Dedifferentiated amniotic fluid mesenchymal stem cell (primary cell): Measurements from ENCODE around the gene ALDH18A1.

Experiments used
- DNase-seq: peaks from one replicate; pipeline ENCODE4 v3.0.0-alpha.2; 2016; ENCODE audit errors: extremely low spot score

The ALDH18A1 gene

DNA sequence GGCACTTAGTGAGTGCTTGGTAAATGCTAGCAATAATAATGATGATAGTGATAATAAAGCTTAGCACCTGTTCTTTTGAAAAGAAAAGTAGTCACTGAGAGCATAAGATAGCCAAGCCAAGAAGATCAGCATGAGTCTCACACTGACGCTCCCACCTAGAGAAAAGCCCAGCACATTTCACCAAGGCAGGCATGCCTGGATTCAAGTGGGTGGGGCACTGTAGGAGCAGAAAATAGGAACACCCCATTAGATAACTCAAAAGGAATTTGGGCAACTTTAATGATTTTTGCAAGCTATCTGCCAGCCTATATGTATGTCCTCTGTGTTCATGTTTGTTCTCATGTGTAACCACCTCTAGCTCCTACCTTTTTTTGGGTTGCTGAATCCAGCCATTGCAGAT, 77.2 kb downstream of the ALDH18A1 start:
- no peak for DNase-seq

DNA sequence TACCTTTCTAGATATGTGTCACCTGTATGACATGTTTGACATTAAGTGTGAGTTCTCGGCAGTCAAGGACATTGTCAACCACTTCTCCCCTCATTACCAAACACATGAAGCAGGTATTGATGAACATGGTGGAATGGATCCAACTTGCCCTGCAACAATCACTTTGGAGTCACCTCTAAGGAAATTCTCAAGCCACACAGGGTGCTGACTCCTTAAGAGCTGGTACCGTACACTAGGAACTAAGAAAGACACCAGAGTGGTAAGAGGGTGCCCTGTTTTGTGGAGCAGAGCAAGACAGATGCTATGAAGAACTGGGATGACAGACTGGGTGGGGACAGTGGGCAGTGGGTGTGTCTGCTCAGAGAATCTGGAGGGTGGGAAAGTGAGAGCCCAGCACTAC, 77.9 kb downstream of the ALDH18A1 start:
- no peak for DNase-seq

DNA sequence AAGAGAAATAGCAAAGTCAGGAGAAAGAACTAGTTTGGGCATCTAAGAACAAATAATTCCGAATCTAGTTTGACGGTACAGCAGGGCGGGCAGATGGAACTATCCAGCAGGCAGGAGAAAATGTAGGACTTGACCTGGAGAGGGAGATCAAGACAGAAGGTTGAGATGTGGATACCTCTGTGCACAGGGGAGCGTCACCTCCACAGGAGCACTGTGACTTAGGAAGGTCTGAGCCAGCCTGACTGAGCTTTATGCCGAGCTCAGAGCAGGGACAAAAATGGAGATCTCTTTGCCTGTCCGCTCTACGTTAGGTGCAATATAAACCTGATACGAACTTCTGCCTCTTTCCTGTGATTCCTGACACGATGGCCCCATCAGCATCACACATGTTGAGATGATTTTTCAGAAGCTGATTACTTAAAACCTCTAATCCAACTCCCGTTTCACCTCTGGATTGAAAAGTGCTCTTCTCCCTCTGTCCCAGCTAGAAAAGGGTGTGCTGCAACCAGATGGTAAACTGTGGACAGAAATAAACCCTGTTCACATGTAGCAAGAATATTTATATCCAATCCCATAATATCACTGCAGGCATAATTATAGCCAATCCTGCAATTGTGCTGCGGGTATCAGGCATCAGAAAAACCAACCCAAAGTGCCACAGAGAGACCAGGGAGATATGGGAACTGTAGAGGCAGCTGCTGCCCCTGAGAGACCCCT, 81.7 kb downstream of the ALDH18A1 start:
- no peak for DNase-seq

DNA sequence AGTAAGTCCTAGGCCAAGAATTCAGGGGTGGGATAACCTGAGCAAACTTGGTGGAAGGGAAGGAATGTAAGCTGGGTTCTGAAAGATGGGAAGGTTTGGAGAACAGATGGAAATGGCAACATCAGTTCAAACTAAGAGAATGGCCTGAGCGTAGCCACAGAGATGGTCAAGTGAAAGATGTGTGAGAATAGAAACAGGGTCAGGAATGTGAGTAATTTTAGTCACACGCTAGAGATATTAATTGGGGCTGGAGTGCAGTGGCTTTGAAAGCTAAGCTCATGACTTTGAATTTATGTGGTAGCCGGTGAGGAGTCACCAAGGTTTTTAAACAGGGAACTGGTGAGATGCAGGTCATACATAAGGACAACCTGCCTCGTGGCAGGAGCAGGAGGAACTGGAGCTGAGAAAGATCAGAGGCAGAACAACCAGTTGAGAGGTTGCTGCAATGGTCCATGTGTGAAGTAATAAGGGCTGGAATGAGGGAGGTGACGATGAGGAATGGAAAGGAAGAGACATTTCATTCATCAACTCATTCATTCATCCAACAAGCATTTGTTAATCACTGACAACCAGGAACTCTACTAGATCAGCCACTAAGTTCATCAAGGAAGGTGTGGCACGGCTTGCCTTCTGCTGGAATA, 82.4 kb downstream of the ALDH18A1 start:
- DNase-seq: no peak

DNA sequence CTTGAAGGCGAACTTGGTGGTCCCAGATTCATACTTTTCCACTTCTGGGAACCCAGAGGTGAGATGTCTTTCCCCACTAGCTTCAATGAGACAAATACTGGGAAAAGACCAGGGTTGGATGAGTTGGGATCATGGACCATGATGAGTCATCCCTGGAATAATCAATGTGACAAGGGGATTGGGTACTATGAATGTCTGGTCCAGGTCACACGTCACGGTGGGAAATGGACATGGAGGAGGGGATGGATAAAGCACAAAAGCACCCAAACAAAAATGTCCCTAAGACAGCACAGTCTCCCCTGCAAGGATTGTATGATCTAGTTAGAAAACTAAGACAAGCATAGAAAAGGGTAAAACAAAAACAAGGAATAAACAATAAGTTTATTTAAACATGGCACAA, 83.0 kb downstream of the ALDH18A1 start:
- DNase-seq: no peak

DNA sequence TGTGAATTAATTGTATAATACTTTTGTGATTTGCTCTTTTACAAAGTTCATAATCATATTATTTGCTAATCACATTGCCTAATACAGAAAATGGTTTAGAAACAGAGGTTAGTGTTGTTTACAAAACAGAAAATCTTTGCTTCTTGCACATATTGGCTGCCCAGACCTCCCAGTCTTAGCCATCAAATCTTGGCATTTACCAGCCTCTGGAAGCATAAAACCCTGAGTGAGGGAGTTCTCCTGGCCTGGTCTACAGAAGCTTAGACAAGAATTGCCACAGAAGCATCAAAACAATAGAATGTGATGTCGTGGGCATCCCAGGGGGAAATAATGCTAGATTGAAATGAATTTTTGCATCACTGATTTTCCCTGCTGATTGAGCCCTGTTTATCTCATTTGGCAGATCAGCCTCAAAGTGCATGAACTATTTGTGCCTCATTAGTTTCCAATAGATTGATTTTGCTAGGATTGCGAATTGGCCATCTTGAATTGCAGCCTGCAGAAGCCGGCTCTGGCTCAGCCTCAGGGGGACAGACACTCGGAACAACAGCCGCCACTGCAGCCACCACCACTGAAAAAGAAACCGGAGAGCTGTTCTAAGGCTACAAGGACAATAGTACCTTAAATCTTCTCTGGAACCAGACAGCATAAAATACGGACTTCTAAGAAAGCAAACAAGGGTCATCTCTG, 84.2 kb downstream of the ALDH18A1 start:
- DNase-seq: no peak

DNA sequence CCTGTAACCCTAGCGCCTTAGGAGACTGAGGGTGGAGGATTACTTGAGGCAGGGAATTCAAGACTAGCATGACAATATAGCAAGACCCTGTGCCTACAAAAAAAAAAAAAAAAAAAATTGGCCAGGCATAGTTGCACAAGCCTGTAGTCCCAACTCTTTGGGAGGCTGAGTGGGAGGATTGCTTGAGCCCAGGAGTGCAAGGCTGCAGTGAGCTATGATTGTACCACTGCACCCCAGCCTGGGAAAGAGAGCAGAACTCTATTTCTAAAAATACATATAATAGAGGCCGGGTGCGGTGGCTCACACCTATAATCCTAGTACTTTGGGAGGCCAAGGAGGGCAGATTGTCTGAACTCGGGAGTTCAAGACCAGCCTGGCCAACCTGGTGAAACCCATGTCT, 85.1 kb downstream of the ALDH18A1 start:
- no peak for DNase-seq

DNA sequence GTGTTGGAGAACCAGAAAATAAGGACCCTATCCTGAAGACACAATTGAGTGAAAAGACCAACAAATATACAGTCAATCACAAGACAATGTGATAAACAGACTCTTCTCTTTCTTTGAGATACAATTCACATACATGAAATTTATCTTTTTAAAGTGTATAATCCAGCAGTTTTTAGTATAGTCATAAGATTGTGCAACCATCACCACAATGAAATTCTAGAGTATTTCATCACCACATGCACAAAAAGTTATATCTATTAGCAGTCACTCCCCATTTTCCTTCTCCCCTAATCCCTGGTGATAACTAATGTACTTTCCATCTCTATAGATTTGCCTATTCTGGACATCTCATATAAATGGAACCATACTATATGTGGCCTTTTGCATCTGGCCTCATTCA, 87.1 kb downstream of the ALDH18A1 start:
- no peak for DNase-seq

DNA sequence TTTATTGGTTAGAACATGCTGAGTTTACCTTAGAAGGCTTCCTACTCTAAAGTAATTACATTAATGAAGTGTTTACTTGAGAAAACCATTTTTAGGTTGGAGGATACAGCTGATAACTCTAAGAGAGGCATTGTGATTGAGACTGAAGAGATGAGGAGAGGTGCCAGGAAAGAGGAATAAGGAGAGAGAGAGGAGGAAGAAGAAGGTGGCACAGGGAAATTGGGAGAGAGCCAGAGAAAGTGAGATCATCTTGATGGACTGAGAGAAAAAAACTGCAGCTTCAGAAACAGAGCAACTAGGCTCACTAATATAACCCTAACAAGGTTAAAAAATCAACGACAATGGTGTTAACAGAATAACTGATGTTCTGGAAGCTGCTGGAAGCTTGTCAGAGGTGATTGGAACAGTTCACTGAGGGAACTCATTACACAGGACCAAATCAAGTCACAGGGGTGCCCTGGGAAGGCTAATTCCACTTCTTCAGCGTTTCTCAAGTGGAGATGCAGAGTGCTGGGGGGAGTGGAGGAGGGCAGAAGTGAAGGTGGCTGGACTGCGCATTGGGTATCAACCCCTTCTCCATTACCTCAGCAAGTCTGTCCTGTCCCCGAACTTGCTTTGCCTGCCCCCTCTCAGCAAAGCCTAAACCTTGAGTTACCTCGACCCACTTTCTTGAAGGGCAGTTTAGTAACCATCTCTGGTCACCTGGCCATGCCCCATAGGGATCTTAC, 88.4 kb downstream of the ALDH18A1 start:
- no peak for DNase-seq

DNA sequence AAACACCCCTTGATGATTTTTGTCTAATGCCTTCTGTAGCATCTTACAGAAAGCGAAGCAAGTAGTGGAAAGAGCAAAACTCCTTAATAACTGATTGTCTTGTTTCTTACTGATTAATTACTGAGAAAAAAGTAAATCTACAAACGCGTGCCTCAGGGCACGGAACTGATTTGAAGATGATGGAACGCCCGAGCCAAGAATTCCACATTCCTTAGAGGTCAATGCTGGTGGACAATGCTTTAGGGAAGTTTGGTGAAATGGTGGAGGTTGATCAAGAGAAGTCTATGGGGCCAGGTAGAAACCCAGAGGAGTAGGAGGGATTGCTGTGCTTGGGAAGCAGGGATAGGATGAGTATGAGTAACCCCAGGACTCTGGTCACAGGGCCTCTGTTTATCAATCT, 90.4 kb downstream of the ALDH18A1 start:
- no peak for DNase-seq

DNA sequence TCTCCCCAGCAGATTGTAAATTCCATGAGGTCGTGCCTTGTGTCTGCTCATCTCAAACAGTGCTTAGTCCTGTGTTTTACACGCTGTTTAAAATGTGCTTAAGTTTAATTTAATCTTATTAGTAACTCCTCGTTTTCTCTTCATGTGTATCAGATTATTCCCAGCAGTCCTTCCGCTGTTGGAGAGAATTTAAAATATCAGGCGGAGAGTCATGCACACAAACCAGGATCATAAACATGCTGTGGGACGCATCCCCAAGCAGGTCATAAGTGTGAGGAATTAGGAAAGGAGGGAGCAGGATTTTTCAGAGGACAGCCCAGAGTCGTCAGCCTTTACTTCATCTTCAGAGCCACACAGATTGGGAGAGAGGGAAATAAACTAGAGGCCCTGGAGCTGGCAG, 91.2 kb downstream of the ALDH18A1 start:
- no peak for DNase-seq

DNA sequence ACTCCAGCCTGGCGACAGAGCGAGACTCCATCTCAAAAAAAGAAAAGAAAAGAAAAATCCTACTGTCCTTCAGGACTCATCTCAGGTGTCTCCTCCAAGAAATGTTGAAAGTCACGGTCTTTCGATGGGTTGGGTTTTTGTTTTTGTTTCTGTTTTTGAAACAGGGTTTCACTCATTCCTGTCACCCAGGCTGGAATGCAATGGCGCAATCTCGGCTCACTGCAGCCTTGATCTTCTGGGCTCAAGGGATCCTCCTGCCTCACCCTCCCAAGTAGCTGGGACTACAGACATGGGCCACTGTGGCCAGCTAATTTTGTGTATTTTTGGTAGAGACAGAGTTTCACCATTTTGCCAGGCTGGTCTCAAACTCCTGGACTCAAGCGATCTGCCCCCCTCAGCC, 92.2 kb downstream of the ALDH18A1 start:
- no peak for DNase-seq

DNA sequence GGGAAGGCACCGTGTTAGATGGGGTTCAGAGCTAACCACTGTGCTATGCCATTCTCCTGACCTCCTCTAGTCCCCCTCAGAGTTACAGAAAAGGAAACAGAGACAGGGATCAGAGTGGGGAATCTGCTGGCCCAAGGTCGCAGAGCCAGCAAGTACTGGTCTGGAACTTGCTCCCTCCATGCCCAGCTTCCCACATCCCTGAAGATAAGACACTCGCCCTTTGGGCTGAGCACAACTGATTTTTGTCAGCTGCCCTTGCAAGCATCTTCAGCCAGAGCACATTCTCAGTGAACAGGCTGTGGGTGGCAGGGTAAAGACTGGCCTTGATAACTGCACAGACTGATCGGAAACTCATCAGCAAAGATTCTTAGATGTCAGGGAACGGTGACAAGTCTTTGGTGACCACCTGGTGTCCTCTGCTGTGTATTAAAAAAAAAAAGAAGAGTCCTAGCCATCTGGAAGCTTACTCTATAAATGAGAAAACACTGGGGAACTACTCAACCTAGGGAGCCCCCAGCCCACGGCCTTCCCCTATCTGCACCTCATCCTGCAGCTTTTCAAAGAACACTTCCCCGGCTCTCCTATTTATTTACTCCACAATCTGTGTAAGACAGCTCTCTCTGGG, 94.1 kb downstream of the ALDH18A1 start:
- DNase-seq: no peak

DNA sequence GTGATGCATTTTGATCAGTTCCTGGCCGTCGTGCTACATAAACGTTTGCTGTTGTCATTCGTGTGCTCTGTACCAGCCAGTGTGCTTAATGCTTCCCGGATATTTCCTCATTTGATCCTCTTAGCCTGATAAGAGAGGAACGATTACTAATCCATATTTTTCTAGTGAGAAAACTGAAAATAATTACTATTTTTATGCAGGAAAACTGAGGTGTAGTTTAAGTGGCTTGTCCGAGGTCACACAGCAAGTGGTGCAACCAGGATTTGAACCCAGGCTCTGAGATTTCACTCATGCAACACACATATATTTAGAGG, 94.7 kb downstream of the ALDH18A1 start:
- no peak for DNase-seq

DNA sequence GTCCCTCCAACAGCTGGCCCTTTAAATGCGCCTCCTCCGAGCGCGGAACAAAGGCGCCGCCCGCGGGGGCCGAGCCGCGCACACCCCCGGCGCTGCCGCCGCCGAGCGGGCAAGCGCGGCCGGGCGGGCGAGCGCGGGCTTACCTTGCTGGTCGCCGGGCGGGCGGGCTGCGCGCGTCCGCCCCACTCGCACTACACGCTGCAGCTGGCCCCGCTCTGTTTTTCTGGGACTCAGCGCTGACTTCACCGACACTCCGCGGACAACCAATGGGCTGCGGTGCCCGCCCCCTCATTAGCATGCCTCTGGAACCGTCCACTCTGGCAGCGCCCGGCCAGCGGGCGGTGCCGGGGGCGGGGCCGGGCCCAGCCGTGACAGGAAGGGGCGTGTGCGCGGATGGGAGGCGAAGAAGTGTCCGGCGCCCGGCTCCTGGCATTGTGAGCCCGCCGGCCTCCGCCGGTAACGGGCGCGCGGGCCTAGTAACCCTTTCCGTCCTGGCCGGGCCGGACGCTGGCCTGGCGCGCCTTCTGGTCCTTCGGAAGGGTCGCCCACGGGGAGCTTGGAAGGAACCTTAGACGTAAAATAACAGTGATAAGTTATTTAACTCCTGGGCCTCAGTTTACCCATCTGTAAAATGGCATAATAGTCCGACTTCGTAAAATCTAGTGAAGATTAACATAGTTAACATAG, 95.2 kb downstream of the ALDH18A1 start, which contains the start of gene SORBS1:
TSS of gene SORBS1 (minus strand) at position 195 of the 687 bp plus-strand sequence. CDS start 120,236 bp downstream, outside the sequence.
- peak; percentile 90 for DNase-seq

DNA sequence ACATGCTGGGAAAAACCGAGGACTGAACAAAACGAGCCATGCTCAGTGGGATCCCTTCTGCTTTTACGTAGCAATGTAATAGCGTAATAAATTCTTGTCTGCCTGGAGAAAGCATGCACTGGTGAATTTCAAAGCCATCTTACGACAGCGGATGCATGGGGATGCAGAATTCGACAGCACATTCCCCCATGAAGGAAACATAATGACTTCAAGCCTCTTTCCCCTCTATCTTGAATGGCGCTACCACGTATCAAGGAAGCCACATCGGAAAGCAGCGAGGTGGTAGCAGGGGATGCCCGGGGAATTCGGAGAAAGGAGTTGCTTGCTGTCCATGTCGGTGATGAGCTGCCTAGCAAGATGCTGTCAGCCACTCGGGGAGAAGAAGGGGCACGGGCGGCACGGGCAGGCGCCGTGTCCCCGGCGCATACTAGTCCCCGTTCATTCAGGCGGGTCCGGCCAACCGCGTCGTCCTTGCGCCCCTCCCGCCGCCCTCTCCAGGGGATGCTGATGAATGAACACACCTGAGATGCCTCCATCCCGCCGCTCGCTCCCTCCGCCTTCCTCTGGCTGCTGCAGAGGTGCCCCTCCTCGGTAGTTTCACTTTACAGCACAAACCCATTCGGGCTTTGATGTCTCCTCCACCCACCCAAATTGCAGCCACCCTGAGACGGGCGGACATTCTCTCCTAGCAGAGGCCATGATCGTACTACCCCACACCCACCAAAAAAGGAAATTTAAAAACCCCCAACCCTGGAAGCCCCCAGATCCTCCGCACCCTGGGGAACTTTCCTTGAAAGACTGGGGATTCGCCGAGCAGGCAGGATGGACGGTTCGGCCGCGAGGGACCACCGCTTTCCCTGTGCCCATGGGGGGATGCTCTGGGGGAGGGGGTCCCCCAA, 96.0 kb downstream of the ALDH18A1 start:
- no peak for DNase-seq

DNA sequence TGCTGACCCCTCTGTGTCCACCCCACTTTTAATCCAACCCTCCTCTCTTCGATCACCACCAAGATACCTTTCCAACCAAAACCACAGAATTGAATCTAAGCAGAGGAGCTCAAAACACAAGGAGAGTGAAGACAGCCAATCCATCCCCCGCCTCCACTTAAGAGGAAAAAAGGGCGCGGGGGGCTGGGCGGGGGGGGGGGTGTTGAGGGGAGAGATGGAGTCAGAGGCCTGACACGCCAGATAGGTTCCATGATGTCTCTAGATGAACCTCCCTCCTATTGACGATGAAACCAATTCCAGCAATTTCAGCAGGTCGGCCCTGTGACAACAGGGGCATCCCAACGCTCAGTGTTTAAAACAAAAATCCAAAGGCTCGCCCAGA, 96.6 kb downstream of the ALDH18A1 start:
- DNase-seq: no peak

DNA sequence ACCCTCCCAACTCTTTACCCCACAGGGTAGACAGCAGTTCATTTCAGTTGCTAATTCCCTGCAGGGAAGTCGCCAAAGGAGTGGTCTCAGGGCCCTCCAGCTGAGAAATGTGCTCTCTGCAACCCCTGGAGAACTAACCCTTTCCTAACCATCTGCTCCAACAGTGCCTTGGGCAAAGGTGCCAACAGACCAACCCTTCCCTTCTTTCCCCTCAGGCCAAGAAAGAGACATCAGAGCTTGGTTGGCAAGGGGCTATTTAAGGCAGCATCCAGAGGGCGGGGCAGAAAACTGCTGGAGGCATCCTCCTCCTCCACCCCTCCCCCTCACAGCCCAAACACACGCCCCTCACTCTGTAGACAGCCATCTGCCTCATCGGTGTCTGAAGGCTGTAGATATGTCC, 97.0 kb downstream of the ALDH18A1 start:
- DNase-seq: no peak

DNA sequence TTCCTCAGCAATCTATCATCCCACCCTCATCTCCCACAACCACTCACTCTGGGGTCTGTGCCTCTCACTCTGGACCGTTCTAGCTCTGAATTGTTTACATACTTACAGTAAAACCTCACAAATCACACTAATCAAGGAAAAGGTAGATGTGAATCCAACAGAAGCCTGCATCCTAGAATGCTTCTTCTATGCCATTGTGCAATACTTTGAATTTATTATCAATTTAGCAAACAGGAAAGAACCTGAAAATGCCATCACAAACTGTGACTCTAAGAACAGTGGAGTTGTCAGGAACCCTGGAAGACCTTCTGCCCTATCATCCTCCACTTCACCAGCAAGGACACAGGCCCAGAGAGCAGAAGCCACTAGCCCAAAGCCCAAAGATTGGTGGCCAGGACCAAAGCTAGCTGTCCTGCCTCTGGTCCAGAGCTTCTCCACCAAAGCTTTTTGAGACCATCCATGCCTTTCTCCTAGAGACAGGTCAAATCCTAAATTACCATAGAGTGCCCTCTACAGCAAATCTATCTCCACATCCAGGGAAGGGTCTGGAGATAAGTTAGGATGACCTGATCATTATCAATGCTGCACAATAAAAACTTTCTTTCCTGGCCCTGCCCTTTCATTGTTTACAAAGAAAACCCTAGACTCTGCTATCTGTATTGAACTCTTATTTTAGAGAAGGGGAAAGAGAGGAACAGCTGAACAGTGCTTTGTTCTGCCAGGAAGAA, 97.8 kb downstream of the ALDH18A1 start:
- no peak for DNase-seq
